Activated CD8-positive, alpha-beta T cell treated with anti-CD3 and anti-CD28 coated beads, Interleukin-2, amount 10 ng/mL, durations not matched to agents 7 days and 5 days (primary cell): Measurements from ENCODE around the gene IKZF1. TPM values are rescaled to one million over a fixed set of nuclear protein-coding genes. Genes with fewer than 3 reads are reported as not detected.

ENCODE experiments used
- ATAC-seq: fragments of 150-1000 bp; cut with Tn5 transposase; one replicate; pipeline ENCODE4 v1.10.0; 2021; ENCODE audit warnings: moderate library complexity
- CTCF ChIA-PET: fragments of 350-600 bp; sonication (Branson Sonifier 250); formaldehyde crosslinking; loops from one replicate; lab custom pipeline; 2021; ENCODE audit warnings: antibody characterized with exemption; lab: Charles Lee
- POLR2A ChIA-PET: fragments of 350-600 bp; sonication (Branson Sonifier 250); formaldehyde crosslinking; loops from one replicate; lab custom pipeline; 2021; ENCODE audit warnings: antibody characterized with exemption; lab: Charles Lee
- DNase-seq: peaks from one replicate; pipeline ENCODE4 v3.0.0-alpha.2; 2020
- H3K27ac Mint-ChIP-seq: one replicate; pipeline ENCODE4 v1.8.0; 2021; ENCODE audit warnings: mild to moderate bottlenecking, mixed read lengths
- H3K27me3 Mint-ChIP-seq: one replicate; pipeline ENCODE4 v1.8.0; 2021; ENCODE audit warnings: low read depth, mixed read lengths
- H3K36me3 Mint-ChIP-seq: one replicate; pipeline ENCODE4 v1.8.0; 2021; ENCODE audit warnings: low read depth, mixed read lengths
- H3K4me1 Mint-ChIP-seq: one replicate; pipeline ENCODE4 v1.8.0; 2021; ENCODE audit warnings: low read depth, mixed read lengths
- H3K4me3 Mint-ChIP-seq: one replicate; pipeline ENCODE4 v1.8.0; 2021; ENCODE audit warnings: mild to moderate bottlenecking, mixed read lengths
- H3K9me3 Mint-ChIP-seq: one replicate; pipeline ENCODE4 v1.8.0; 2022; ENCODE audit warnings: mixed read lengths; ENCODE audit not compliant: insufficient read depth
- total RNA-seq, 2 experiments: library from RNA; stranded (reverse); gene quantifications; one replicate each; pipeline ENCODE4 v1.2.3, GENCODE V29; 2021

Gene IKZF1
- total RNA-seq, 2 experiments from 2014 or later: 370 to 374 TPM

DNA sequence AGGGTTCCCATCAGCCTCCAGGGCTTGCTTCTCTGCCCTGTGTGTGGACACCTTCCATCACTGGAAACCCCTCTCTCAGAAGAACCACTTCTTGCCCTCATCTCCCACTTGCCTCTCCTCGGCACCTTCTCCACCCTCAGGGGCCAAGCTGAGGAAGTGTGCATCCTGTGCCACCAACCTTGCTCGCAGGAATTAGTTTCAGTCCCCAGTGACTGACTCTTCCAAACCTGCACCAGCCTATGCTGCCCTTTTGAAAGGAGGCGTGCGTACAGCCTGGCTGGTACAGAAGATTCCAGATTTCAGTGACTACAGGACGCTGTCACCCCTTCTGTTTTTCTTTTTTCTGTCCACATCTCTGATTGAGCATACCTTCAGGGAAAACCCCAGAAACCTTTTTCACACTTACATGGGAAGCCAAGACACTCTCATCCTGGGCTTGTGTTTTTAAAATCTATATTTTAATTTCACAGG lies 67.1 kb downstream of the IKZF1 start:
- CTCF ChIA-PET: interaction anchor here (1.0 to 7.3 kb wide), 4 partner anchors 18 to 167 kb away, joined by 3 to 166 read pairs (median 83); no protein-coding TSS in a partner anchor
- ATAC-seq: no peak
- no peaks in the 10 kb centered on the region for H3K27me3 Mint-ChIP-seq

DNA sequence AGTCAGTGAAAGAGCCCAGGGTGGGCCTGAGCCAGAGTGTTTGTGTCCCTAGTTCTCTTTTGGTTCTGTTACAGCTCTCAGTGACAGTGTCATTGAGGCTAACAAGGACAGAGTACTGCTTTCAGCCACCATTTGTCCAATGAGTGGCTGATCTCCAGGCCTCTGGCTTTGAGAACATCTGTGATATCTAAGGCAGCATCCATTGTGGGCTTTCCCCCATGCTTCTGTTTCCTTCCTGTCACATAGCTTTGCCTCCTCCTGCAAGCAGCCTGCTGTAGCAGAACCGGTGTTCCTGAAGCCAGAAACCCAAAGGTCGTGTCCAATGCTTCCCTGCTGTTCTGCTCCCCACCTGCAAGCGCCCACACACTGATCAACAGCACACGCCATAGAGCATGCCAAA lies 68.4 kb downstream of the IKZF1 start:
- Mint-ChIP-seq H3K4me3 (no peak overlapping the region), H3K36me3 (peaks cover 94% of the 10 kb centered on the region), H3K4me1 (peaks cover 91% of the 10 kb centered on the region), H3K27ac (peak overlapping the region; percentile 83), H3K9me3 (no peaks in the 10 kb centered on the region), H3K27me3 (no peaks in the 10 kb centered on the region)
- DNase-seq (peak; percentile 19), ATAC-seq (no peak)
- POLR2A ChIA-PET: interaction anchor here (1.7 kb wide), 1 partner anchor 19 kb away, joined by 3 read pairs; no protein-coding TSS in a partner anchor
- CTCF ChIA-PET: interaction anchor here (0.9 to 7.3 kb wide), 5 partner anchors 48 to 281 kb away, joined by 3 to 166 read pairs (median 4); no protein-coding TSS in a partner anchor

More for the DNA sequence above, 67.1 kb downstream of the IKZF1 start:
- POLR2A ChIA-PET: no interaction called here
- DNase-seq: peak; percentile 22
- Mint-ChIP-seq H3K4me3 (no peak overlapping the region), H3K36me3 (peaks cover 93% of the 10 kb centered on the region), H3K4me1 (peaks cover 92% of the 10 kb centered on the region), H3K27ac (peak overlapping the region; percentile 83), H3K9me3 (no peaks in the 10 kb centered on the region)

DNA sequence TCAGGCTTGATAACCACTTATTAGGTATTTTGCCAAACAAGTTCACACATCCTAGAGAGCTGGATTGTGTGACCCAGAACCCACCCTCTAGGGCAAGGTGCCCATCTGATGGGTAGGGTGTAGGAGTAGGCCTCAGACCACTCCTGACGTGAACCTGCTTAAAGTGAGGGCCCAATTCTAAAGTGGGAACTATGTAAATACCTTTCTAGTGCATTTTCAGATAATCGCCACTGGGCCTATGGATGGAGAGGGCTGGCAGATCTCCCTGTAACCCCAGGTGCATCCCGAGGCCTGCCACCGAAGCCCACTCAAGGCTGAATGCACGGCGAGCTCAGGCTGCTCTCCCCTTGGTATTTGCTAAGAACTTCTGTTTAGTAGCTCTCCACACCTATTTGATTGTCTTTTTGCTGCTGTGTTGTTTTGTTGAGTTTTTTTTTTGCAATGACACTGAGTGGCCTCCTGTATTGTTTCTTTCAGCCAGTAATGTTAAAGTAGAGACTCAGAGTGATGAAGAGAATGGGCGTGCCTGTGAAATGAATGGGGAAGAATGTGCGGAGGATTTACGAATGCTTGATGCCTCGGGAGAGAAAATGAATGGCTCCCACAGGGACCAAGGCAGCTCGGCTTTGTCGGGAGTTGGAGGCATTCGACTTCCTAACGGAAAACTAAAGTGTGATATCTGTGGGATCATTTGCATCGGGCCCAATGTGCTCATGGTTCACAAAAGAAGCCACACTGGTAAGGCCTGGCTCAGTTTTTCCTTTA lies 71.7 kb downstream of the IKZF1 start:
- no peaks in the 10 kb centered on the region for H3K9me3 Mint-ChIP-seq
- no peak overlapping the region for H3K4me3 Mint-ChIP-seq
- peaks cover 86% of the 10 kb centered on the region for H3K4me1 Mint-ChIP-seq
- peaks cover 96% of the 10 kb centered on the region for H3K36me3 Mint-ChIP-seq
- no peaks in the 10 kb centered on the region for H3K27me3 Mint-ChIP-seq
- no peak for ATAC-seq
- peak; percentile 19 for DNase-seq
- H3K27ac Mint-ChIP-seq: peak overlapping the region; percentile 70
- POLR2A ChIA-PET: interaction anchor here (0.6 to 1.1 kb wide), 2 partner anchors 14 to 226 kb away, joined by 3 read pairs; no protein-coding TSS in a partner anchor
- CTCF ChIA-PET: interaction anchor here (0.7 to 2.7 kb wide), 4 partner anchors 8 to 171 kb away, joined by 3 to 9 read pairs (median 4); no protein-coding TSS in a partner anchor

DNA sequence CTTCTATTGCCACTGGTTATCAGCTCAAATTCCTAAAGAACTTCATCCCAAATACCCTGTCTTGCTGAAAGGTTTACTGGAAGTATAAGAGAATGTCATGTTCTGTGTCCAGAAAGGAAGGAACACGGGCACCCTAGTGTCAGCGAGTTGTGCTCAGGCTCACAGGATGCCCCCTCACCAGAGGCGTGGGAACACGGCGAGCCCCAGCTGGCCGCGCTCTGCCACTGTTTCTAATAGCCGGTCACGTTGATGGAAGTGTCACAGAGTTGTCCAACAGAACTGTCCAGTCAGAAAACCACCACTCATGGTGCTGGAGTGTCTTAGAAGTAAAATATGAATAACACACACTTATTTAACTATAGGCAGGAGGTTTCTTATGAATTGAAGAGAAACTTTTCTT lies 72.8 kb downstream of the IKZF1 start:
- Mint-ChIP-seq H3K9me3 (no peaks in the 10 kb centered on the region), H3K27ac (peak overlapping the region; percentile 54), H3K4me1 (peaks cover 85% of the 10 kb centered on the region), H3K27me3 (no peaks in the 10 kb centered on the region), H3K4me3 (no peak overlapping the region), H3K36me3 (peaks cover 92% of the 10 kb centered on the region)
- POLR2A ChIA-PET: interaction anchor here (0.6 to 1.2 kb wide), 3 partner anchors 13 to 891 kb away, joined by 3 read pairs; no protein-coding TSS in a partner anchor
- DNase-seq (peak; percentile 18), ATAC-seq (no peak)
- CTCF ChIA-PET: interaction anchor here (0.7 to 2.7 kb wide), 7 partner anchors 8 to 238 kb away, joined by 3 to 9 read pairs (median 3); no protein-coding TSS in a partner anchor

DNA sequence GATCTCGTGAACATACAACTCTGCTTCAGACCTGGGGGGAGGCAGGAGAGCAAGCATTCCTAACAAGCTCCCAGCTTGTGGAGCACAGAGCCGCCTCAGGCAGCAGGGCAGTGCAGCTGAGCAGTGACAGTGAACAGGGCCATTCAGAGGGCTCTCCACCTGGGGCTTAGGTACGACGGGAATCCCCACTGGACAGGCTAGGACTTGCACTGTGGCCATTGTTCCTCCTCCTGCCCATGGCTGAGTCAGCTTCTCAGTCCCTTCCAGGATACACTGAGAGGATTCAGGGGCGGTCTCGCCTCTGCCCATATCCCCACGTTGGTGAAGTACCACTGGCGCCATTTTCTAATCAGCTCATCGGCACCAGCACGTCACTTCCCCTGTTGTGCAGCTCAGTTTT lies 74.6 kb downstream of the IKZF1 start:
- H3K9me3 Mint-ChIP-seq: no peaks in the 10 kb centered on the region
- ChIA-PET POLR2A (interaction anchor here (2.5 kb wide), 1 partner anchor 11 kb away, joined by 7 read pairs; no protein-coding TSS in a partner anchor), CTCF (interaction anchor here (0.9 kb wide), 1 partner anchor 227 kb away, joined by 3 read pairs; no protein-coding TSS in a partner anchor)
- ATAC-seq: no peak
- peaks cover 82% of the 10 kb centered on the region for H3K4me1 Mint-ChIP-seq
- H3K4me3 Mint-ChIP-seq: no peak overlapping the region
- H3K27ac Mint-ChIP-seq: peak overlapping the region; percentile 55
- H3K36me3 Mint-ChIP-seq: peaks cover 92% of the 10 kb centered on the region
- H3K27me3 Mint-ChIP-seq: no peaks in the 10 kb centered on the region
- peak; percentile 20 for DNase-seq

DNA sequence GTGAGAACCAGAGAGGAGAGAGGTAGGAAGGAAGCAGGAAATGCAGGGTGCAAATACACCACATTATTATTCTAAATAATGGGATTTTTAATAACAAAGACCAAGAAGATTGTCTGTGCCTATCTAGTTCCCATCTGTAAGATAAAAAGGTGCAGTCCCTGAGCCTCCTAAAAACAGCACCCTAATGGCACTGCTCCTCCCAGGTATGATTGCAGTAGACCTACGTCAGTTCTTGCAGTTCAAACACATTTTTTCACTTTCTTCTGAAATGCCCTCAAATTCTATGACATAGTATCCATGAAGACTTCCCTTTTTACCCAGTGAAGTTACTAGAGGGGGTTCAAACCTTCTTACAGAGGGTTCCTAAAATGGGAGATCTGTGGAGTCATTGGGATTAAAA lies 75.0 kb downstream of the IKZF1 start:
- peaks cover 92% of the 10 kb centered on the region for H3K36me3 Mint-ChIP-seq
- ChIA-PET POLR2A (interaction anchor here (2.5 kb wide), 1 partner anchor 12 kb away, joined by 7 read pairs; no protein-coding TSS in a partner anchor), CTCF (no interaction called here)
- H3K4me3 Mint-ChIP-seq: no peak overlapping the region
- peaks cover 81% of the 10 kb centered on the region for H3K4me1 Mint-ChIP-seq
- H3K9me3 Mint-ChIP-seq: no peaks in the 10 kb centered on the region
- no peaks in the 10 kb centered on the region for H3K27me3 Mint-ChIP-seq
- ATAC-seq: no peak
- DNase-seq: peak; percentile 16
- peak overlapping the region; percentile 55 for H3K27ac Mint-ChIP-seq

DNA sequence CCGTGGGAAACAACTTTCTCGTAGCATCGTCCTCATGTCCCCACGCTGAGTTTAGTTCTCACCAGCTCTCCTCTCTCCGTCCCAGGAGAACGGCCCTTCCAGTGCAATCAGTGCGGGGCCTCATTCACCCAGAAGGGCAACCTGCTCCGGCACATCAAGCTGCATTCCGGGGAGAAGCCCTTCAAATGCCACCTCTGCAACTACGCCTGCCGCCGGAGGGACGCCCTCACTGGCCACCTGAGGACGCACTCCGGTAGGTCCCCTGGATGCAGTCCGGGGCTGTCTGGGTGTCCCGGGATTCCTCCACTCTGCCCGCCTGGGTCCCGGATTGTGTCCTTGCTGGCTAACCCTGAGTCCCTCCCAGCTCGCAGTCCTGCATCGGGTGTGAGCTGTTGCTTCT lies 77.9 kb downstream of the IKZF1 start:
- no peak overlapping the region for H3K4me3 Mint-ChIP-seq
- no peaks in the 10 kb centered on the region for H3K9me3 Mint-ChIP-seq
- DNase-seq (peak; percentile 19), ATAC-seq (no peak)
- H3K4me1 Mint-ChIP-seq: peaks cover 67% of the 10 kb centered on the region
- ChIA-PET CTCF (no interaction called here), POLR2A (interaction anchor here (0.8 kb wide), 1 partner anchor 12 kb away, joined by 3 read pairs; no protein-coding TSS in a partner anchor)
- H3K36me3 Mint-ChIP-seq: peaks cover 91% of the 10 kb centered on the region
- H3K27me3 Mint-ChIP-seq: no peaks in the 10 kb centered on the region
- H3K27ac Mint-ChIP-seq: peak overlapping the region; percentile 39

DNA sequence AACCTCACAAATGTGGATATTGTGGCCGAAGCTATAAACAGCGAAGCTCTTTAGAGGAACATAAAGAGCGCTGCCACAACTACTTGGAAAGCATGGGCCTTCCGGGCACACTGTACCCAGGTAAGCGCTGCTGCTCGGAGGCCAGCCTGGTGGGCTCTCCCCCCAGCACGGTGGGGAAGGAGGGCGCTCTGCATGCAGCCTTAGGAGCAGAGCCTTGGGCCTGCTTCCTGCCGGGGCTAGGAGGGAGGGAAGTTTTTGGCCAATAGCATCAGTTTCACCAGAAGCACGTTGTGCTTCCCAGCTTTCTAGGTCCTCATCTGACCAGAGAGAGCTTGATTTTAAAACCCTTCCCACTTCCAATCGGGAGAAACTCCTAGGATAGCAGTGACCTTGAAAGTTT lies 82.8 kb downstream of the IKZF1 start:
- H3K27ac Mint-ChIP-seq: no peak overlapping the region
- ChIA-PET CTCF (no interaction called here), POLR2A (no interaction called here)

DNA sequence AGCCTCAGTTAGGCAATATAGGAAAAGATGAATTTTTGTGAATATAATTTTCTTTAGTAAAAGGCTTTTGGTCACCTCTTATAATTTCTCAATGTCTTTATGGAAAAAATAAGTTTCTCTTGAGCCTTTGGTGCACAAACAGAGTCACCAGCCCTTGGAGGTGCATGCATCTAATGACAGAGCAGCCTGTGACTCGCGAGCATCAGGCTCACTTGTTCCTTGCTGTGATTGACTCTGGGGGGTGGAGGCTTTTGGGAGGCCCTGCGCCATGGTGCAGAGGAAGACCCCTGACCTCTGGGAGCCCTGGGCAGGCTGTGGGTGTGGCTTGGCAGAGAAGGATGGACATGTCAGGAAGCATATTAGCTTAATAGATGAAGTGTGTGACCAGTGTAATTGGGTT lies 85.4 kb downstream of the IKZF1 start:
- DNase-seq: peak; percentile 21
- ATAC-seq: no peak
- Mint-ChIP-seq H3K27ac (peak overlapping the region; percentile 74), H3K27me3 (no peaks in the 10 kb centered on the region), H3K4me3 (no peak overlapping the region), H3K4me1 (peaks cover 69% of the 10 kb centered on the region), H3K9me3 (no peaks in the 10 kb centered on the region), H3K36me3 (peaks cover 90% of the 10 kb centered on the region)
- CTCF ChIA-PET: no interaction called here
- POLR2A ChIA-PET: interaction anchor here (1.4 kb wide), 1 partner anchor 12 kb away, joined by 3 read pairs; no protein-coding TSS in a partner anchor

More for the DNA sequence above, 82.8 kb downstream of the IKZF1 start:
- ATAC-seq: no peak
- no peaks in the 10 kb centered on the region for H3K9me3 Mint-ChIP-seq
- no peak overlapping the region for H3K4me3 Mint-ChIP-seq
- no peaks in the 10 kb centered on the region for H3K27me3 Mint-ChIP-seq
- peaks cover 65% of the 10 kb centered on the region for H3K4me1 Mint-ChIP-seq
- DNase-seq: peak; percentile 12
- H3K36me3 Mint-ChIP-seq: peaks cover 92% of the 10 kb centered on the region

DNA sequence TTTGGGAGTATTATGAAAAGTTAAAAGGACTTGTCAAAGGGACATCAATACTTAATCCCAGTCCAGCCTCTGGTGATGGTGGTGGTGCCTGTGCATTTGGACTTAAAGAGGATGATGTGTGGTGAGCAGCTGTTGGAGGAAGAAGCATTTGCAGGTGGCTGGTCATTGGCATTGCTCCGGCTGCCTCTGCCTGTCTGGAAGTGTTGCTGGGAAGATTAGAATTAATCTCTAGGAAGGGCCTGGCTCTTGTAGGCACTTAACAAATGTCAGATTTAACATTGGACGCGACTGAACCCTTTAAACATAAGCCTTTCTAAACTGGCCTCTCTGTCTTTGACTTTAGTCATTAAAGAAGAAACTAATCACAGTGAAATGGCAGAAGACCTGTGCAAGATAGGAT lies 86.9 kb downstream of the IKZF1 start:
- CTCF ChIA-PET: interaction anchor here (1.3 to 2.1 kb wide), 4 partner anchors 20 to 187 kb away, joined by 3 to 8 read pairs (median 4); no protein-coding TSS in a partner anchor
- H3K36me3 Mint-ChIP-seq: peaks cover 86% of the 10 kb centered on the region
- H3K4me3 Mint-ChIP-seq: no peak overlapping the region
- POLR2A ChIA-PET: no interaction called here
- ATAC-seq (no peak), DNase-seq (no peak)
- peaks cover 77% of the 10 kb centered on the region for H3K4me1 Mint-ChIP-seq
- H3K9me3 Mint-ChIP-seq: no peaks in the 10 kb centered on the region
- H3K27me3 Mint-ChIP-seq: no peaks in the 10 kb centered on the region
- peak overlapping the region; percentile 73 for H3K27ac Mint-ChIP-seq

DNA sequence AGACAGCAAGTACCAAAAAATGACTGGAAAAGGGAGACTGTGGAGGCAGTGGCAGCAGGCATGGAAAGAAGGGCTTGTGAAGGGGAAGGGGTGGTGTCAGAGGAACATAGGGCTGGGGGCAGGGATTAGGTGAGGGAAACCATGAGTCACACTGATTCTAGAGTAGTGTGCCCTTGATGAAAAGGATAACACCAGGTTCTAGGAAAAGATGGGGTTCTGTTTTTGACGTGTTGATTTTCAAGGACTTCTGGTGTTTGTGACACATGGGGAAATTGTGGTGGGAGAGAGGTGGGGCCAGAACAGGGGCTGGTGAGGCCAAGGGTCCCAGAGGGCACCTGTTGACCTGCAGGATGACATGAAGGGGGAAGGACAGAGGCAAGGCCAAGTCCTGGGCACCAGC lies 88.6 kb downstream of the IKZF1 start:
- Mint-ChIP-seq H3K9me3 (no peaks in the 10 kb centered on the region), H3K4me1 (peaks cover 88% of the 10 kb centered on the region), H3K27me3 (no peaks in the 10 kb centered on the region), H3K36me3 (peaks cover 88% of the 10 kb centered on the region), H3K27ac (peak overlapping the region; percentile 92), H3K4me3 (peak overlapping the region; percentile 48)
- peak; percentile 50 for DNase-seq
- ChIA-PET CTCF (interaction anchor here (1.0 to 1.4 kb wide), 2 partner anchors 24 to 26 kb away, joined by 3 to 4 read pairs; no protein-coding TSS in a partner anchor), POLR2A (interaction anchor here (1.5 to 1.8 kb wide), 2 partner anchors 11 to 18 kb away, joined by 4 to 6 read pairs; no protein-coding TSS in a partner anchor)
- ATAC-seq: peak; percentile 29
